NB4 (cell line): Measurements from ENCODE around the gene TMEM242.

Experiments
- MYC ChIP-seq: IDR thresholded peaks from 2 replicates; pipeline ENCODE4 v1.6.1; 2011; ENCODE audit warnings: low read depth, low read length
- POLR2A ChIP-seq: IDR thresholded peaks from 2 replicates; pipeline ENCODE4 v1.6.1; 2011; ENCODE audit warnings: mild to moderate bottlenecking; ENCODE audit not compliant: insufficient read length; ENCODE audit errors: extremely low read depth

- TF ChIP-seq MYC (no peak), POLR2A (no peak)
These were observed 77.9 kb downstream of the TMEM242 start for GRCh38 chr6:157245436-157245835.
